Adrenal gland (tissue), 12 donors: ENCODE results near the gene SSPN. TPM values are rescaled to one million over a fixed set of nuclear protein-coding genes. Genes with fewer than 3 reads are reported as not detected.
"Not testable (repeated sequence)": the region's sequence is repeated elsewhere in the genome, so short reads cannot be mapped to it uniquely, and the experiment has no call there.

ENCODE experiments used
- DNase-seq, 7 donors: peaks; one replicate each; pipeline ENCODE4 v3.0.0-alpha.2; 2019 to 2020
- H3K27ac ChIP-seq, 5 donors: fragments of 200-600 bp; sonication (generic) in 4 of 5; 1 replicate in 3 of 5; 2 replicates in 2 of 5; pipeline versions ENCODE4 v1.5.1 to v1.8.0; 2016 to 2020; ENCODE audit warnings: mild to moderate bottlenecking in 1 of 5
- H3K27me3 ChIP-seq: fragments of 200-600 bp; 2 replicates; pipeline ENCODE4 v1.8.0; 2021
- H3K36me3 ChIP-seq, 2 donors: fragments of 200-600 bp; replicated peaks in 1 of 2; 1 replicate in 1 of 2; 2 replicates in 1 of 2; pipeline versions ENCODE4 v1.5.1 to v1.8.0; 2018 to 2022
- H3K4me1 ChIP-seq, 2 donors: fragments of 200-600 bp; replicated peaks in 1 of 2; 1 replicate in 1 of 2; 2 replicates in 1 of 2; pipeline versions ENCODE4 v1.5.1 to v1.8.0; 2018 to 2021
- H3K4me3 ChIP-seq, 4 donors: fragments of 200-600 bp; sonication (generic) in 3 of 4; one replicate each; pipeline ENCODE4 v1.5.1; 2016 to 2018
- H3K9me3 ChIP-seq, 3 donors: fragments of 200-600 bp; sonication (generic) in 1 of 3; replicated peaks in 1 of 3; 1 replicate in 2 of 3; 2 replicates in 1 of 3; pipeline versions ENCODE4 v1.5.1 to v1.8.0; 2016 to 2021
- CTCF ChIP-seq, 6 experiments: fragments of 450-650 bp in 4 of 6; fragments of 200-600 bp in 2 of 6; sonication (generic) in 1 of 6; IDR thresholded peaks; 1 replicate in 5 of 6; 2 replicates in 1 of 6; pipeline versions ENCODE4 v1.5.1 to v1.8.0; 2016 to 2021; ENCODE audit warnings: antibody characterized with exemption in 6 of 6, mild to moderate bottlenecking in 2 of 6, moderate library complexity in 1 of 6
- POLR2A ChIP-seq, 2 donors: fragments of 450-650 bp; IDR thresholded peaks; one replicate each; pipeline ENCODE4 v1.6.1; 2017; ENCODE audit warnings: antibody characterized with exemption in 2 of 2, mild to moderate bottlenecking in 2 of 2, moderate library complexity in 1 of 2
- WGBS, 4 donors: extraction: QIAGEN DNeasy Blood & Tissue Kit in 2 of 4; methylation state at CpG; one replicate each; pipeline versions ENCODE4 v1.1.5 to v1.1.7; 2013 to 2017; 5-methylcytosine and 5-hydroxymethylcytosine counted together
- intact Hi-C, 2 donors: fragments of 100-400 bp; cut with DNase I; formaldehyde crosslinking; loops; one replicate each; pipeline versions ENCODE4 v1.14.1 to v1.15.0; 2022 to 2023
- polyA plus RNA-seq, 3 donors: library from polyadenylated mRNA; stranded (reverse); fragments of 200-250 nt in 2 of 3; fragments of 350-450 nt in 1 of 3; fragmentation: Illumina TruSeq in 1 of 3; extraction: RNeasy Lipid Tissue Mini Kit (QIAGEN cat#74804) in 1 of 3; gene quantifications; one replicate each; pipeline ENCODE4 v1.2.3, GENCODE V29; 2013 to 2014
- total RNA-seq, 9 donors: library from RNA; depleted of rRNA in 4 of 9; stranded (reverse); fragments of >200 nt in 4 of 9; fragments of 120-200 nt in 1 of 9; fragmentation: NEBNext Ultra II Directional in 1 of 9; extraction: Animal tissue kit (Norgen Biotek cat#: 25700) in 1 of 9; gene quantifications; one replicate each; pipeline versions ENCODE4 v1.1.0 to v1.2.4, GENCODE V29; 2013 to 2023
- donor health status: healthy with polysubstance abuse.
- donor health status: Bipolar disorder and iron deficiency.
- donor health status: DM: yes; HTN: yes; CAD: no.
- donor health status: DM: no; HTN: no; CAD: no.
- donor health status: DM: no; HTN: no; CAD: no.
- donor health status: DM: yes; HTN: yes; CAD: no.

Gene SSPN
- total and polyA plus RNA-seq, 12 donors: 3.3 to 47.8 (median 13.9) TPM

- intact Hi-C loops: no loop called here
- H3K9me3 ChIP-seq: no peaks in the 10 kb centered on the region
- no peaks in the 10 kb centered on the region for H3K36me3 ChIP-seq
- 92 to 96% (median 92%) methylated on average over 9 of the region's 9 CpGs for WGBS, 4 donors
- H3K27me3 ChIP-seq: no peaks in the 10 kb centered on the region
- no peak overlapping the region for H3K27ac ChIP-seq
- no peaks in the 10 kb centered on the region for H3K4me1 ChIP-seq
- no peak overlapping the region for H3K4me3 ChIP-seq
- TF ChIP-seq POLR2A (IDR thresholded peaks at IDR 0.05) (no peak), CTCF (IDR thresholded peaks at IDR 0.05) (no peak)
- no peak for DNase-seq
Observed at GRCh38 chr12:26233631-26234030, 38.3 kb downstream of the SSPN start.

GRCh38 chr12:26235465-26235864 lies 40.1 kb downstream of the SSPN start:
- H3K27ac ChIP-seq, H3K4me3 ChIP-seq, H3K36me3 ChIP-seq, intact Hi-C loops, H3K27me3 ChIP-seq, H3K9me3 ChIP-seq, H3K4me1 ChIP-seq, DNase-seq: not testable (repeated sequence)
- 95 to 100% (median 98%) methylated on average over 2 of the region's 2 CpGs for WGBS, 4 donors

GRCh38 chr12:26238341-26239121 lies 43.2 kb downstream of the SSPN start:
- 73 to 78% (median 76%) methylated on average over 4 of the region's 4 CpGs for WGBS, 4 donors
- Histone ChIP-seq H3K36me3 (no peaks in the 10 kb centered on the region), H3K27ac (peak overlapping the region in 1 of 5 donors; percentile 61), H3K4me1 (peaks cover 0 to 4% of the 10 kb centered on the region in 2 donors), H3K9me3 (no peaks in the 10 kb centered on the region), H3K4me3 (no peak overlapping the region), H3K27me3 (no peaks in the 10 kb centered on the region)
- TF ChIP-seq POLR2A (IDR thresholded peaks at IDR 0.05) (no peak), CTCF (IDR thresholded peaks at IDR 0.05) (no peak)
- intact Hi-C loops: no loop called here
- DNase-seq: no peak

GRCh38 chr12:26239122-26239851 lies 43.9 kb downstream of the SSPN start:
- WGBS, 4 donors: 39 to 52% (median 46%) methylated on average over 4 to 5 of the region's 5 CpGs
- H3K27me3 ChIP-seq: no peaks in the 10 kb centered on the region
- intact Hi-C loops: no loop called here
- no peaks in the 10 kb centered on the region for H3K9me3 ChIP-seq
- DNase-seq: peak; percentile 45 to 81 (median 71)
- H3K27ac ChIP-seq: peak overlapping the region in 1 of 5 donors; percentile 61
- H3K36me3 ChIP-seq: no peaks in the 10 kb centered on the region
- TF ChIP-seq CTCF (IDR thresholded peaks at IDR 0.05) (no peak), POLR2A (IDR thresholded peaks at IDR 0.05) (no peak)
- H3K4me3 ChIP-seq: no peak overlapping the region
- H3K4me1 ChIP-seq: peaks cover 0 to 4% of the 10 kb centered on the region in 2 donors
